BLaER1 (cell line): ENCODE measurements around the gene SESTD1.

Source experiments
- H3K27ac ChIP-seq: shearing (Covaris generic); formaldehyde crosslinking; 2 replicates; pipeline ENCODE4 v1.8.1; 2022
- H3K27me3 ChIP-seq: shearing (Covaris generic); formaldehyde crosslinking; 2 replicates; pipeline ENCODE4 v1.8.1; 2022
- H3K36me3 ChIP-seq: shearing (Covaris generic); formaldehyde crosslinking; 2 replicates; pipeline ENCODE4 v1.8.1; 2022
- H3K4me1 ChIP-seq: shearing (Covaris generic); formaldehyde crosslinking; 2 replicates; pipeline ENCODE4 v1.8.1; 2022
- H3K4me2 ChIP-seq: shearing (Covaris generic); formaldehyde crosslinking; 2 replicates; pipeline ENCODE4 v1.8.1; 2022
- H3K4me3 ChIP-seq: shearing (Covaris generic); formaldehyde crosslinking; 2 replicates; pipeline ENCODE4 v1.8.1; 2022
- H3K9ac ChIP-seq: shearing (Covaris generic); formaldehyde crosslinking; 2 replicates; pipeline ENCODE4 v1.8.1; 2022
- H3K9me3 ChIP-seq: shearing (Covaris generic); formaldehyde crosslinking; 2 replicates; pipeline ENCODE4 v1.8.1; 2022
- H4K20me1 ChIP-seq: shearing (Covaris generic); formaldehyde crosslinking; 2 replicates; pipeline ENCODE4 v1.8.1; 2022
- Cebpa-rat ChIP-seq: shearing (Covaris generic); IDR thresholded peaks from 2 replicates; pipeline ENCODE4 v1.8.1; 2022

SESTD1 gene

DNA sequence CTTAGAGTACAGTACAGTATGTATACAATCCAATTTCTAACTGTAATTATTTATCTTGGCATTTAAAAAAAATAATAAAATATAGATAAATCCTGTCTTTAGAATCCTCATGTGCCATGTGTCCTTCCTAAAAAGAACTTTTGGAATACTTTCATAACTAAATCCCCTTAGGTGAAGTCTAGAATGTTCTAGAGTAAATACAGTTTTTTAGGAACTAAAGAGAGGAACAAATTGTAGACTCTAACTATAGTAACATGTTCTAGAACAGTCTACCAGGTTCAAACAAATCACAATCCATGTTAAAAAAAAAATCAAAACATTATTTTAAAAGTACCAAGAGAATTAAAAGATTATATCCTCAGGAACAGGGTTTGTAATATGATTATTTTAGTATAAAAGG is 134.1 kb downstream of the SESTD1 start:
- Histone ChIP-seq H3K9ac (no peak overlapping the region), H4K20me1 (no peaks in the 10 kb centered on the region), H3K4me2 (no peak overlapping the region), H3K9me3 (no peaks in the 10 kb centered on the region), H3K4me3 (no peak overlapping the region), H3K27me3 (no peaks in the 10 kb centered on the region), H3K4me1 (no peaks in the 10 kb centered on the region), H3K27ac (no peak overlapping the region), H3K36me3 (peaks cover 15% of the 10 kb centered on the region; the same call in 1 of the 2 replicates)
- TF ChIP-seq Cebpa-rat, result no peak

DNA sequence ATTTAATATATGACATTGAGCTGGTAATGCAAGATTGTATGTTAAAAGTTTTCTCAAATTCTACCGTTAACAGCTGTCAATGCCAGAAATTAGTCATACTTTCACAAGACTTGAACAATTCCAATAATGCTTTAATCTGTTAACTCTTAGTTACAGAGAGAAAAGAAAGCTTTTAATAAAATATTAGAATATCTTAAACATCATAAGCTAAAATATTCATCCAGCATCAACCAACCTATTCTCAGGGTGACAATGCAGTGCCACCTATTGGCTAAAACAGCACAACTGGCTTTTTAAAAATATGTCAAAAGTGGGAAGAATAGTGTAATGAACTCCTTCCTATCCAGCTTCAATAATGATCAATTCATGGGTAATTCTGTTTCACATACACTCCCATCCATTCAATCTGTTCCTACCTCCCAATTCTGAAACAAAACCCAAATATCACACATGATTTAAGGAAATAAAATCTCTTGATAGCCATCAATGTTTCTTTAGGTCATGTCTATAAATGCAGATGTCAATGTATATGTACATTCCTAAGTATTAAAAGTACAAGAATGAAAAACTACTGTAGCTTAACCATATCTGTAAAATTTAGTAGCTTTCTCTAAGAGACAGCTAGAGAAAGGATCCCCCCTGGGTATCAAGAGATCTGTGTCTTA is 134.9 kb downstream of the SESTD1 start:
- Histone ChIP-seq H3K9ac (no peak overlapping the region), H3K36me3 (peaks cover 15% of the 10 kb centered on the region; the same call in 1 of the 2 replicates), H4K20me1 (no peaks in the 10 kb centered on the region), H3K4me2 (no peak overlapping the region), H3K27me3 (no peaks in the 10 kb centered on the region), H3K27ac (no peak overlapping the region), H3K4me3 (no peak overlapping the region), H3K9me3 (no peaks in the 10 kb centered on the region), H3K4me1 (no peaks in the 10 kb centered on the region)
- no peak for TF ChIP-seq Cebpa-rat

GRCh38 chr2:179125404-179125803 is 139.2 kb downstream of the SESTD1 start:
- Histone ChIP-seq H3K4me1 (no peaks in the 10 kb centered on the region; the same call in 1 of the 2 replicates), H3K9ac (no peak overlapping the region), H3K9me3 (no peaks in the 10 kb centered on the region), H3K27ac (no peak overlapping the region), H3K4me3 (no peak overlapping the region), H4K20me1 (no peaks in the 10 kb centered on the region), H3K36me3 (peaks cover 25% of the 10 kb centered on the region; the same call in 1 of the 2 replicates), H3K4me2 (no peak overlapping the region), H3K27me3 (no peaks in the 10 kb centered on the region)
- no peak for TF ChIP-seq Cebpa-rat

GRCh38 chr2:179124282-179124681 is 140.3 kb downstream of the SESTD1 start:
- no peaks in the 10 kb centered on the region; the same call in 1 of the 2 replicates for H3K4me1 ChIP-seq
- no peak overlapping the region for H3K27ac ChIP-seq
- no peaks in the 10 kb centered on the region for H3K9me3 ChIP-seq
- peaks cover 36% of the 10 kb centered on the region for H3K36me3 ChIP-seq
- no peak overlapping the region for H3K4me3 ChIP-seq
- H4K20me1 ChIP-seq, result no peaks in the 10 kb centered on the region
- no peaks in the 10 kb centered on the region for H3K27me3 ChIP-seq
- no peak overlapping the region for H3K9ac ChIP-seq
- no peak for TF ChIP-seq Cebpa-rat
- no peak overlapping the region for H3K4me2 ChIP-seq

- no peaks in the 10 kb centered on the region for H3K27me3 ChIP-seq
These were observed 141.4 kb downstream of the SESTD1 start for GRCh38 chr2:179123272-179123662.

GRCh38 chr2:179107737-179108136 is 156.9 kb downstream of the SESTD1 start:
- Histone ChIP-seq H3K27ac (no peak overlapping the region; the same call in 1 of the 2 replicates), H3K9ac (no peak overlapping the region)

More at GRCh38 chr2:179123272-179123662, 141.4 kb downstream of the SESTD1 start:
- no peak overlapping the region for H3K9ac ChIP-seq
- no peaks in the 10 kb centered on the region for H3K9me3 ChIP-seq
- no peak for TF ChIP-seq Cebpa-rat
- no peak overlapping the region for H3K4me3 ChIP-seq
- H3K4me1 ChIP-seq, result no peaks in the 10 kb centered on the region; the same call in 1 of the 2 replicates
- H4K20me1 ChIP-seq, result no peaks in the 10 kb centered on the region
- peaks cover 37% of the 10 kb centered on the region for H3K36me3 ChIP-seq
- no peak overlapping the region for H3K4me2 ChIP-seq
- no peak overlapping the region for H3K27ac ChIP-seq

GRCh38 chr2:179106676-179107428 is 157.8 kb downstream of the SESTD1 start:
- H3K4me1 ChIP-seq, result peaks cover 19% of the 10 kb centered on the region
- H3K36me3 ChIP-seq, result peaks cover 33% of the 10 kb centered on the region
- no peak overlapping the region for H3K27ac ChIP-seq

More at GRCh38 chr2:179107737-179108136, 156.9 kb downstream of the SESTD1 start:
- no peaks in the 10 kb centered on the region for H3K27me3 ChIP-seq
- TF ChIP-seq Cebpa-rat, result no peak
- no peak overlapping the region for H3K4me3 ChIP-seq
- H3K4me2 ChIP-seq, result peak overlapping the region; percentile 61
- no peaks in the 10 kb centered on the region for H4K20me1 ChIP-seq
- peaks cover 19% of the 10 kb centered on the region for H3K4me1 ChIP-seq
- peaks cover 42% of the 10 kb centered on the region for H3K36me3 ChIP-seq
- no peaks in the 10 kb centered on the region for H3K9me3 ChIP-seq

DNA sequence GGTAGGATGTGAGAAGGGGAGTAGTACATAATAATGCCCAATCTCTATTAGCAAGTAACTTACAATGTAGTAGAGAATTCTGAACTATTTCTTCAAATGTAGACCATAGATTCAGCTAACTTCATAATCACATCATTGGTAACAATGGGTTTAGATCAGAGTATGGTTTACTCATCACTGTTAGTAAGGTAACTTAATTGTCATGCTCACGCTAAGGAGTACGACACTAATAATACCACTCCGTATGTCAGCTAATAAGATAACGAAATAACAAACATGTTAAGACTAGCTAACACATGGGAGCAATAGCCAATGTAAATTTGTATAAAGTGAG is 158.3 kb downstream of the SESTD1 start:
- Histone ChIP-seq H3K4me1 (peaks cover 19% of the 10 kb centered on the region), H3K9me3 (no peaks in the 10 kb centered on the region), H3K36me3 (peaks cover 27% of the 10 kb centered on the region), H3K9ac (no peak overlapping the region), H3K4me3 (no peak overlapping the region), H3K27ac (no peak overlapping the region), H3K4me2 (no peak overlapping the region), H3K27me3 (no peaks in the 10 kb centered on the region), H4K20me1 (no peaks in the 10 kb centered on the region)
- no peak for TF ChIP-seq Cebpa-rat

More at GRCh38 chr2:179106676-179107428, 157.8 kb downstream of the SESTD1 start:
- Histone ChIP-seq H3K4me2 (no peak overlapping the region), H3K4me3 (no peak overlapping the region), H3K27me3 (no peaks in the 10 kb centered on the region), H4K20me1 (no peaks in the 10 kb centered on the region), H3K9ac (no peak overlapping the region), H3K9me3 (no peaks in the 10 kb centered on the region)
- no peak for TF ChIP-seq Cebpa-rat

GRCh38 chr2:179104736-179105135 is 159.9 kb downstream of the SESTD1 start:
- Histone ChIP-seq H3K4me2 (no peak overlapping the region), H3K9ac (no peak overlapping the region), H3K4me1 (peaks cover 19% of the 10 kb centered on the region), H3K9me3 (no peaks in the 10 kb centered on the region), H4K20me1 (no peaks in the 10 kb centered on the region), H3K36me3 (peaks cover 20% of the 10 kb centered on the region; the same call in 1 of the 2 replicates), H3K27me3 (no peaks in the 10 kb centered on the region), H3K4me3 (no peak overlapping the region), H3K27ac (no peak overlapping the region)
- TF ChIP-seq Cebpa-rat, result no peak

GRCh38 chr2:179098080-179098689 is 166.4 kb downstream of the SESTD1 start:
- Histone ChIP-seq H3K36me3 (0 out of 2 replicates have a peak, but pooled peaks cover under 1% of the 10 kb centered on the region), H3K27ac (no peak overlapping the region), H4K20me1 (no peaks in the 10 kb centered on the region), H3K27me3 (no peaks in the 10 kb centered on the region), H3K4me3 (no peak overlapping the region), H3K4me1 (peaks cover 13% of the 10 kb centered on the region), H3K4me2 (no peak overlapping the region), H3K9ac (no peak overlapping the region), H3K9me3 (no peaks in the 10 kb centered on the region)
- no peak for TF ChIP-seq Cebpa-rat
